ENCODE results near the gene GJD4.

The GJD4 gene

DNA sequence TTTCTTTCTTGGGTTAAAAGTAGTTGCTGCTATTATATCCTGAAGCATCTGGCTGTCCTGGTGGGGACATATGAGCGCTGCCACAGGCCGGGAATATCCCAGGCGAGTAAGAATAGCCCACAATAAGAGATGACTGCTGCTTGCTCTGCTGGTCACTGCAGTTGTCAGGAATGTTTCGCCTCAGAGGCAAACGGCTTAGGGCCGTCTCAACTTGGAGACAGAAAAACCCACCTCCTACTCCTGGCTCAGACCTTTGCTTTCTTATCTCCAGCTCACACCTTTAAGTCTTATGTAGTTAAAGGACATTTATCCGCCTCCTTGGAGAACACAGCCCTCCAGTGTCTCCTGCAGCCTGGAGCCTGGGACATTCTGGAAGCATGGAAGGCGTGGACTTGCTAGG lies at the start of gene GJD4:
GJD4 (plus strand) TSS at position 151 of the 400 bp plus-strand sequence; CDS start at position 378, 227 bp downstream.
- no peak for DNase-seq

- no peak for DNase-seq
These were observed 48.9 kb upstream of the GJD4 start for GRCh38 chr10:35555962-35556930.

- no peak for DNase-seq
These were observed 46.9 kb upstream of the GJD4 start for GRCh38 chr10:35558276-35558675.

GRCh38 chr10:35559416-35559815 lies 45.7 kb upstream of the GJD4 start:
- DNase-seq, result no peak

DNA sequence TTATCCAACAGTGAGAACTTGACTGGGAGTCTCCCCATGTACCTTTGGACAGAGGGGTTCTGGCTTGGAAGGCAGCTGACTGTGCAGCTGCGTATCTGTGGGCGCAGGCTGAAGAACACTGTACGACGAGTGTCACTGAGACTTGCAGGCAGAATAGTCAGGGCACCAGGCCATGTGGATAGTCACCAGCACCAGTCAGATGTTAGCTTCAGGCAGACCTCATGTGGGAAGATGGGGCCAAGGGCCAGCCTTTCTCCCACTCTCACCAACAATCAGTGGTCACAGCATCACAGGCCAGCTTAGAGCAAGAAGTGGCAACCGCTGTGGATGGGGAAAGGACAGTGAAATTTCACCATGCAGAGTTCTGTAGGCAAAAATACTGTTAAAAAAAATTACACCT lies 43.4 kb upstream of the GJD4 start:
- DNase-seq, result no peak

- no peak for DNase-seq
These were observed 42.7 kb upstream of the GJD4 start for GRCh38 chr10:35562427-35562826.

DNA sequence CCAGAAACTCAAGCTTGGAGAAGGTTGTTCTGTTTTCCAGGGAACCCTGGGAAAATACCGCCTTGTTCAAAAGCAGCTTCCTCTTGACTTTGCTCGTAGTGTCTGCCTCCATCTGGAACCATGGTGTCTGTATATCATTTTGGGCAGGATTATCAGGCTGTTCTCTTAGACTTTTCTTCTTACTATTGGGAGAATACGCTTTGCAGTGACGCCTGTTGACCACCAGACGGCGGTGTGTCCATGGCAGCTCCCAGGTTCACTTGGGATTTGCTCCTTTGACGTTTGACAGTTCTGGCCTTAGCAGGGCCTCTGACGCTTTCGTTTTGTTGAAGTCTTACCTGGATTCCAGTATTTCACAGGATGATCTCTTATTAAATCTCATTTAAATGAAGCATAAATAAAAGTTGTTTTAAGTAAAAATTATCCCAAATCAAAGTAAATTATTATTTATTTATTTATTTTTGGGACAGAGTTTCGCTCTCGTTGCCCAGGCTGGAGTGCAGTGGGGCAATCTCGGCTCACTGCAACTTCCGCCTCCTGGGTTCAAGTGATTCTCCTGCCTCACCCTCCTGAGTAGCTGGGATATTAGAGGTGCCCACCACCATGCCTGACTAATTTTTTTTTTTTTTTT lies 41.8 kb upstream of the GJD4 start:
- peak; percentile 60 for DNase-seq

DNA sequence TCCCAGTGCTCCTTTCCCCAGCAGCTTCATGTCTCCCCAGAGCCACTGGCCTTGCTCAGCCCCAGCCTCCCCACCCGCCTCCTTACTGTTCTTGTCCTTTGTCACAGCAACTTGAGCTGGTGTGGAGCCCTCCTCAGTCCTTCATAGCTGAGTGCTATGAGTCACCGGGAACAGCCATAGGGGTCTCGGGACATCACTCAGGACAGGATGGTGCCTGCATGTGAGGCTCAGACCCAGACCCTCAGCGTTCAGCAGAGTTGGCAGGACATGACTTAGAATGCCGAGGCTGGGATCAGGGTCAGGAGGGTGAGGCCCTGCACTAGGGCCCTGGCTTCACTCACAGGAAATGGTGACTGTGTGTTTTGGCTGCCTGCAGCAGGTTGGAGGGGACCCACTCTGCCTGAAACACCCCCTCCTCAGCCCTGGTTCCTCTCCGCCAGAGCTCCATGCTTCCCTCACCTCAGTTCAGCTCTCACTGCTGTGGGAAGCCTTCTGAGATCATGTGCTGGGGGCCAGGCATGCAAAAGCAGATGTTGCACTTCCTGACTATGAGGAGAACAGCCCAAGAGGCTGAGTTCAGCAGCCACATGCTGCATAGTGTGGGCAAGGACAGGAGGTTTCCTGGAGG lies 40.7 kb upstream of the GJD4 start:
- peak; percentile 52 for DNase-seq

- no peak for DNase-seq
These were observed 39.5 kb upstream of the GJD4 start for GRCh38 chr10:35565602-35566081.

DNA sequence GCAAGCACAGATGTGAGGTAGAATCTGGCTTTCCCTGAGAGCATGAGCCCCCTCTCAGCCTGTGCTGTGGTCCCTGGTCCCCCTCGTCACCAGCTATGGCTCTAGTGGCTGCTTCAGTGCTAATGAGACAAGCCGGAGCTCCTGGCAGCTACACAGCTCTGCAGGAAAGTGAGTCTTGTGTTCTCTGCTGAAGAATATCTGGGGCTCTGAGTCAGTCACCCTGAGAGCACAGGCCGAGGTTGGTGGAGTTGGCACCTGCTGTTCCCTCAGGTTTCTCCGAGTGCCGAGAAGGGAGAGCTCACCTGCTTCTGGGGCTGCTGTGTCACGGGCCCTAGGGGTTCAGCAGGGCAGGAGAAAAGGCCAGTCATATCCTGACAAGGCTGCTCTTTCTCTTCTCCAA lies 37.2 kb upstream of the GJD4 start:
- no peak for DNase-seq

DNA sequence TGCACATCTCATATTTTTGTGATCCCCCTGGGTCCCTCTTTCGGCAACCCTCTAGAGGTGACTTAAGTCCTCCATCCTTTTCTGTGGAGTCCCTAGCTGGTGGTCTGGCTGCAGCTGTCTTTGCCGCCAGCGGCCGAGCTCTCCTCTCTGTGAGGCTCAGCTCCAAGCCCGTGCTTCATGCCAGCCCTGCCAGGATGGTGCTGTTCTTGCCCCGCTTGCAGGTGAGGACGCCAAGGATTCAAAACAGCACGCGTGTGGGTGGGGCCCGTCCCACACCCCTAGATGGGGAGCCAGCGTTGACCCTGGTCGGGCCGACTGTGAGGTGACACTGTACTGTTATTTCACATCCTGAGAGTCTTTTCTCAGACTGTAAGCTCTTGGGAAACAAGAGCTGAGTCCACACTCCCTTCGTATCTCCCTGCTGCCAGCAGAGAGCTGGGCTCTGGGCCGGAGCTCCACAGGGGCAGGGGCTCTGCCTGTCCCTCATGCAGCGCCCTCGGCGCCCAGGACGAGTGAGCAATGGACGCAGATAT lies 36.6 kb upstream of the GJD4 start:
- no peak for DNase-seq

DNA sequence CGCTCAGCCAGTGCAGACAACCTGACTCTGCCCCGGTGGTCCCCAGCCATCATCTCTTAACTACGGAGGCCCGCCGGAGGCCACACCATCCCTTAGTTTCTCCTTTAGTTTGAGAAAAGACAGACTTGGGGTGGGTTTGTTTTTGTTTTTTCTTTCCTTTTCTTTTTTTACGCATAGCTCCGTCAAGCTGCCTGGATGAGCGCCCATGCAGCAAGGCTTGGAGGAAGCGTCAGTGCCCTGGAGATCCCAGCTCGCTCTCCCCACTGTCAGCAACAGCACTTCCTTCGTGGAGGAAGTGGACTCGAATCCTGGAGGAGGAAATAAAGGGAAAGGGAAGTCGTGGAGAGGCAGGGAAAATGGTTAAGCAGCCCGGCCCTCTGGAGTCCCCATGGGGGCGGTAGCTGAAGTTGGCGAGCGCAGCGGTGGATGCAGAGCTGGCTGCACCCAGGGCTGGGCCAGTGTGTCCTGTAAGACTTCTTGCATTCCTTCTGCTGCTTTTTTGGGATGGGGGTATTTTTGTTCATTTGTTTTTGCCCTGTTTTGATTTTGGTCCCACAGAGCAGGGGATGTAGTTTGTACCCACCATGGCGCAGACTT lies 35.9 kb upstream of the GJD4 start:
- no peak for DNase-seq

- no peak for DNase-seq
These were observed 35.3 kb upstream of the GJD4 start for GRCh38 chr10:35569836-35570235.

DNA sequence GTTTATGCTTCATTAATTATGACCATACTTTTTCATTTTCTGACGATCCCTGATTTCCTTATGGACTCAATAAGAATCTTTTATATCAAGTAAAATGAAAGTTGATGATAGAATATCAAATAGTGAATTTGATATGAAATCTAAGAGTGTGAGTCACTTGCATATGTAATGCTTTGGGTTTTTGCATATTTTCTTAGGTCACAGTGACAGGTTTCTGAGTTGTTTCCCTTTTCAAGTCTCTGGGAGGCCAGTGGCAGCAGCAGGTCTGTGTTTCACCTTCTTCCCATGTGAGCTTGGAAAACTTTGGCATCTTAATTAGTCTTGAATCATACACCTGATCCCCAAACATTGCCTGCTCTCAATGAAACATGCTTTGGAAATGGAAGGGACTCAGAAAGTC lies 34.7 kb upstream of the GJD4 start:
- no peak for DNase-seq

GRCh38 chr10:35572583-35572982 lies 32.6 kb upstream of the GJD4 start:
- no peak for DNase-seq

GRCh38 chr10:35573796-35574195 lies 31.3 kb upstream of the GJD4 start:
- DNase-seq, result no peak

GRCh38 chr10:35574924-35575352 lies 30.2 kb upstream of the GJD4 start:
- no peak for DNase-seq

DNA sequence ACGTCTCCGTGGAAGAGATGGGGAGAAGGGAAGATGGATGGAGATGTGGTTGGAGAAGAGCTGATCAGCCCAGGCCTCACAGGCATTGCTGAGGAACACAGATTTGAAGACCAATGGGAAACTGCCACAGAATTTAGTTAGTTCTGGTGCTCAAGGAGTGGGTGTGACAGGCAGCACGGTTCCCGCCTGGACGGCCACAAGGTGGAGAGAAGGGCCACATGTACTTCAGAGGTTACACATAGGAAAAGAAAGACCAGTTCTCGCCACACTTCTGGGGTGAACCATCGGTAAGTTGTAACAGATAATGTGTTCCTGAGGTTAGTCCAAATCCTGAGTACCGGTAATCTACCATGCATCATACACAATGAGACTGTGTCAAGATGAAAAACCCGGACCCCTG lies 29.5 kb upstream of the GJD4 start:
- DNase-seq, result no peak

GRCh38 chr10:35576730-35577129 lies 28.4 kb upstream of the GJD4 start:
- no peak for DNase-seq

DNA sequence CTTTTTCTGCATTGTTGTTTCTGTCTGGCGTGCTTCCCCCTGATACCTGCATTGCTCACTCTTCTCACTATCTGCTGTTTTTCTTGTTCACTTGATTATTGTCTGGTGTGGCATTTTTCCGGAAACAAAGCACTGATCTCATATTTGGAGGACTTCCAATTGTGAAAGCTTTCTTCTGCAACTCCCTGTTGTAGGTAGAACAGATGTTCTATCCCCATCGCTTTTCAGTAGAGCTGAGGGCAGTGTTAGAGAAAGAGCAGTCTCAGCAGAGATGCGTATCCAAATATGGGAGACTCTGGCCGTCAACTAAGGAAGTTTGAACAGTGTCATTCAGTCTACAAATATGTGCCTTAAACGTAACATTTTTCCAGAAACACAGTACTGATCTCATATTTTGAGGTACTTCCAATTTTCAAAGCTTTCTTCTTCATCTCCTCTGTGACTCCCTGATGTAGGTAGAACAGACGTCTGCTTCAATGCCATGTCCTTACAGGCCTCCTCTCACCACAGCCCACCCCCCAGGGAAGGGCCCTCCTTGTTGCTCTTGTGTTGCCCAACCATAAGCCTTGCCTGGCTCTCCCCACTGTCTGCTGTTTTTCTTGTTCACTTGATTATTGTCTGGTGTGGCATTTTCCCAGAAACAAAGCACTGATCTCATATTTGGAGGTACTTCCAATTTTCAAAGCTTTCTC lies 27.1 kb upstream of the GJD4 start:
- DNase-seq, result no peak

GRCh38 chr10:35578618-35578956 lies 26.6 kb upstream of the GJD4 start:
- DNase-seq, result no peak

GRCh38 chr10:35579116-35579515 lies 26.0 kb upstream of the GJD4 start:
- DNase-seq, result no peak

Data from suppressor macrophage treated with lipopolysaccharide for 4 hours (primary cell).